Measurements from ENCODE around the gene AIPL1. TPM values are rescaled to one million over a fixed set of nuclear protein-coding genes. Genes with fewer than 3 reads are reported as not detected.
A peak's percentile ranks its signal among the peaks of the same experiment; 100 is the strongest.

The AIPL1 gene
- total RNA-seq, 1 donor from 2014 or later: not detected

DNA sequence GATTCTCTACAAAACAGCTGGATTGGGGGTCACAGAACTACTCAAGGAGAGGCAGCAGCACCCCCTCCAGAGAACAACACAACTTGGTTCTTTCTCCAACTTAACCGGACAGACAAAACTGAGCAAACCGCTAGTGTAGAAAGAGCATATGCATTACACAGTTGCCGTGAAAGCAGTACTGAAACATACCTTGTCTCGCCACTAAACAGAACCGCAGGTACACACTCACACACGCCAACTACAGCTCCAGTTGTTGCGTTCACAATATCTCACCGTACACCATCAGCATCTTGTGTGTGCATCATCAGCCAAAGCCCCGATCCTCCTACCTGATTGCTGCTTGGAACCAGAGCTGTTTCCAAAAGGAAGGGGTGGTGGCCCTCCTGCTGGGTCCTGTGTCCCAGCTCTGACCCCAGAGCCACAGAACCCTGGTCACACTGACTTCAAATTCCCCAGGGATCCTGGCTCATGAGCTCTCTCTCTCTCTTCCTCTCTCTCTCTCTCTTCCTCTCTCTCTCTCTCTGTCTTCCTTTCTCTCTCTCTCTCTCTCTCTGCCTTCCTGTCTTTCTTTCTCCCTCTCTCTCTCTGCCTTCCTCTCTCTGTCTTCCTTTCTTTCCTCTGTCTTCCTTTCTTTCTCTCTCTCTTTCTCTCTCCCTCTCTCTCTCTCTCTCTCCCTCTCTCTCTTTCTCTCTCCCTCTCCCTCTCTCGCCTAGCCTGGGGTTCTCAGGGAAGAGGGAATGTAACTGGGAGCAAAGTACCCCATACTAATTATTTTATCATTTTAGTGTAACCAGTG lies 17.7 kb upstream of the AIPL1 start:
- Mint-ChIP-seq H3K27me3 (ENCODE audit: unreplicated experiment) (peaks cover 7% of the 10 kb centered on the region), H3K4me3 (ENCODE audit: unreplicated experiment) (no peak overlapping the region), H3K4me1 (ENCODE audit: unreplicated experiment) (peaks cover 34% of the 10 kb centered on the region), H3K36me3 (ENCODE audit: low read depth, unreplicated experiment) (no peaks in the 10 kb centered on the region), H3K27ac (ENCODE audit: unreplicated experiment) (peak overlapping the region; percentile 45), H3K9me3 (ENCODE audit: unreplicated experiment) (no peaks in the 10 kb centered on the region)
- DNase-seq (ENCODE audit: low spot score): no peak
- TF ChIP-seq, protein P1, sequence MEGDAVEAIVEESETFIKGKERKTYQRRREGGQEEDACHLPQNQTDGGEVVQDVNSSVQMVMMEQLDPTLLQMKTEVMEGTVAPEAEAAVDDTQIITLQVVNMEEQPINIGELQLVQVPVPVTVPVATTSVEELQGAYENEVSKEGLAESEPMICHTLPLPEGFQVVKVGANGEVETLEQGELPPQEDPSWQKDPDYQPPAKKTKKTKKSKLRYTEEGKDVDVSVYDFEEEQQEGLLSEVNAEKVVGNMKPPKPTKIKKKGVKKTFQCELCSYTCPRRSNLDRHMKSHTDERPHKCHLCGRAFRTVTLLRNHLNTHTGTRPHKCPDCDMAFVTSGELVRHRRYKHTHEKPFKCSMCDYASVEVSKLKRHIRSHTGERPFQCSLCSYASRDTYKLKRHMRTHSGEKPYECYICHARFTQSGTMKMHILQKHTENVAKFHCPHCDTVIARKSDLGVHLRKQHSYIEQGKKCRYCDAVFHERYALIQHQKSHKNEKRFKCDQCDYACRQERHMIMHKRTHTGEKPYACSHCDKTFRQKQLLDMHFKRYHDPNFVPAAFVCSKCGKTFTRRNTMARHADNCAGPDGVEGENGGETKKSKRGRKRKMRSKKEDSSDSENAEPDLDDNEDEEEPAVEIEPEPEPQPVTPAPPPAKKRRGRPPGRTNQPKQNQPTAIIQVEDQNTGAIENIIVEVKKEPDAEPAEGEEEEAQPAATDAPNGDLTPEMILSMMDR (IDR thresholded peaks at IDR 0.05; ENCODE audit: unreplicated experiment): no peak

DNA sequence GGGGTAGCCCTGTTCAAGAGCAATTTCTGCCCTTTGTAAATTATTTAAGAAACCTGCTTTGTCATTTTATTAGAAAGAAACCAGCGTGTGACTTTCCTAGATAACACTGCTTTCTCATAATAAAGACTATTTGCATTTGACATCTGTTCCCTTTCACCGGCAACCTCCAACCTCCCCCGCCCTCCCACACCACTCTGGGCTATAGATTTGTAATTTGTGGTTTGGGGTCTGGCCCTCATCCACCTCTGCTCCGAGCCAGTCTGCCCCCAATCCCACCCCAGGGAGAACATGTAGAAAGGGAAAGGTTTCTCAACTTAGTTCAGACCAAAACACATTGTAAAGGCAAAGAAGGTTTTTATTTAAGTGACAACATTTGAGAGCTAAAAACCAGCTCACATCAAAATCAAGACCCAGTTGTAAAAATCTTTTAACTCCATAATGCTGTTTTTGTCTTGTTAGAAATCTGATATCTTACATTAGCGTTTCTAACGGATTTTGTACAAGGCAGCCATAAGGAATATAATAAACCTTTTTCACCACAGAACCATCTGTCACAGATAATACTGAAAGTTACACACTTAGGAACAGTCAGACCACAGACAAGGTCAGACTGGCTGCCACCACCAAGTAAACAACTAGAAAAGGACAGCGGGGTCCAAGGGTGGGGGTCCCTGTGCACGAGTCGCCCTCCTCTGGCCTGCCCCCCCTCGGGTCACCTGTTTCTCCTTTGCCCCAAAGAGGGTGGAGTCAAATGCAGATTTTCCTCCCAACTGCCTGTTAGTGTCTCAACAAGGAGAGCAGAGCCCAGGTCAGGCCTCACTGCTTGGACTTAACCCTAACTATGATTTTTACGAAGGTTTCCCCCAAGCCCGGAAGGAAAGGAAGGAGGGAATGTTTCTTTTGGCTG lies 16.3 kb upstream of the AIPL1 start:
- Mint-ChIP-seq H3K27ac (ENCODE audit: unreplicated experiment) (peak overlapping the region; percentile 16), H3K9me3 (ENCODE audit: unreplicated experiment) (no peaks in the 10 kb centered on the region), H3K36me3 (ENCODE audit: low read depth, unreplicated experiment) (no peaks in the 10 kb centered on the region), H3K27me3 (ENCODE audit: unreplicated experiment) (peaks cover 4% of the 10 kb centered on the region), H3K4me3 (ENCODE audit: unreplicated experiment) (peak overlapping the region; percentile 26), H3K4me1 (ENCODE audit: unreplicated experiment) (peaks cover 31% of the 10 kb centered on the region)
- no peak for DNase-seq (ENCODE audit: low spot score)
- TF ChIP-seq, protein P1 (IDR thresholded peaks at IDR 0.05; ENCODE audit: unreplicated experiment): no peak

DNA sequence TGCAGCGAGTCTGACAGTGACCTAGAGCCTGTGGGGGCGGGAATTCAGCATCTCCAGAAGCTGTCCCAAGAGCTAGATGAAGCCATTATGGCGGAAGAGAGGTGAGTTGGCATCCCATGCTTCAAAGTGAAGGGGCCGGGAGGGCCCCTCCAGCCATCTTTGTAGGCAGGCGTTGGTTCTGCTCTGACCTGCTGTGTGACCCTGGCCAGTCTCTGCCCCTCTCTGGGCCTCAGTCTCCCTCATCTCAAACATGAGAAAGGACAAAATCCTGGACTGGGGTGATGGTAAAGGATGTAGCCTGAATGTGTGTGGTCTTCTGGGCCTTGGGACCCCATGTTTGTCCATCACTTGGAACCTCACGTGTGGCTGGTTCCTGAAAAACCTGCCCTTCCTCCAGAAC lies 14.4 kb upstream of the AIPL1 start:
- H3K36me3 Mint-ChIP-seq (ENCODE audit: low read depth, unreplicated experiment): no peaks in the 10 kb centered on the region
- no peaks in the 10 kb centered on the region for H3K9me3 Mint-ChIP-seq (ENCODE audit: unreplicated experiment)
- H3K4me3 Mint-ChIP-seq (ENCODE audit: unreplicated experiment): no peak overlapping the region
- no peak for DNase-seq (ENCODE audit: low spot score)
- TF ChIP-seq, protein P1 (IDR thresholded peaks at IDR 0.05; ENCODE audit: unreplicated experiment): no peak
- H3K27ac Mint-ChIP-seq (ENCODE audit: unreplicated experiment): no peak overlapping the region
- peaks cover 43% of the 10 kb centered on the region for H3K4me1 Mint-ChIP-seq (ENCODE audit: unreplicated experiment)
- peaks cover 4% of the 10 kb centered on the region for H3K27me3 Mint-ChIP-seq (ENCODE audit: unreplicated experiment)

DNA sequence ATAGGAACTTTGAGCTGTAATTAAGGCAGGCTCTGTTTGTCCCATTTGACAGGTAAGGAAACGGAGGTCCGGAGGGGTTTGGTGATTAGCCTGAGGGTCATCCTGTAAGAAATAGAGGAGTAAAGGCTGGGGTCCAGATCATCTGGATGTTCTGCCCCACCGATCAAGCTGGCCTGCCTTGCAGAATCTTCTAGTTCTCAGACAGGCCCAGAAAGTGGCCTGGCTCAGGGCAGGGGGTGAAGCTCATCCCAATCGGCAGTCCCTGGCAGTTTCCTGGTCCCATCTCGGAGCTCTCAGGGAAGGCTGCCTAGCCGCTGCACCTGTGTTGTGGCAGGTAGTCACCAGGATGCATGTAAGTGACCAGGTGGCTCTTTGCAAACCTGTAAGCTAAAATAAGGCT lies 13.6 kb upstream of the AIPL1 start:
- Mint-ChIP-seq H3K4me3 (ENCODE audit: unreplicated experiment) (no peak overlapping the region), H3K27me3 (ENCODE audit: unreplicated experiment) (peaks cover 4% of the 10 kb centered on the region), H3K9me3 (ENCODE audit: unreplicated experiment) (no peaks in the 10 kb centered on the region), H3K36me3 (ENCODE audit: low read depth, unreplicated experiment) (no peaks in the 10 kb centered on the region), H3K4me1 (ENCODE audit: unreplicated experiment) (peaks cover 41% of the 10 kb centered on the region), H3K27ac (ENCODE audit: unreplicated experiment) (no peak overlapping the region)
- DNase-seq (ENCODE audit: low spot score): no peak
- TF ChIP-seq, protein P1 (IDR thresholded peaks at IDR 0.05; ENCODE audit: unreplicated experiment): no peak

Measured in endothelial cell (in vitro differentiated cells).